ENCODE results near the gene CERS6. TPM values are rescaled to one million over a fixed set of nuclear protein-coding genes. Genes with fewer than 3 reads are reported as not detected.

Gene CERS6
- total and polyA plus RNA-seq, 4 donors, result 4.2 to 20.4 (median 10.1) TPM

- H3K36me3 ChIP-seq (ENCODE audit: control insufficient read depth in 4 of 4, insufficient read depth in 3 of 4, low read depth in 1 of 4, low read length in 3 of 4), result no peaks in the 10 kb centered on the region
- H3K27me3 ChIP-seq (ENCODE audit: control insufficient read depth in 4 of 4, insufficient read depth in 4 of 4, low read length in 3 of 4), result no peaks in the 10 kb centered on the region
- TF ChIP-seq TAF1 (conservative IDR thresholded peaks at IDR 0.05), result no peak
- TF ChIP-seq RAD21 (IDR thresholded peaks at IDR 0.05), result peak in 1 of 2 donors; percentile 11
- TF ChIP-seq FOXA1 (IDR thresholded peaks at IDR 0.05), result no peak
- TF ChIP-seq YY1 (IDR thresholded peaks at IDR 0.05), result no peak
- no peak for TF ChIP-seq HNF4G (IDR thresholded peaks at IDR 0.05)
- no peak for DNase-seq (ENCODE audit: low spot score)
- H3K9me3 ChIP-seq (ENCODE audit: control insufficient read depth in 4 of 4, low read length in 3 of 4), result no peaks in the 10 kb centered on the region
- no peak overlapping the region for H3K9ac ChIP-seq (ENCODE audit: low read depth in 1 of 2, low read length in 2 of 2)
- no peak overlapping the region for H3K4me3 ChIP-seq (ENCODE audit: low read depth in 1 of 3, low read length in 3 of 3)
- 55% methylated on average over 6 of the region's 6 CpGs for WGBS
- no peak overlapping the region for H3K27ac ChIP-seq (ENCODE audit: low read depth in 1 of 2, low read length in 2 of 2)
- H3K4me1 ChIP-seq (ENCODE audit: control insufficient read depth in 4 of 4, insufficient read depth in 4 of 4, low read length in 3 of 4), result peaks cover 0 to 3% (median 0%) of the 10 kb centered on the region in 4 donors
Measured at GRCh38 chr2:168510125-168510756, 54.2 kb downstream of the CERS6 start.

GRCh38 chr2:168514692-168515091 is 58.6 kb downstream of the CERS6 start:
- H3K9ac ChIP-seq (ENCODE audit: low read depth in 1 of 2, low read length in 2 of 2), result no peak overlapping the region
- no peaks in the 10 kb centered on the region for H3K27me3 ChIP-seq (ENCODE audit: control insufficient read depth in 4 of 4, insufficient read depth in 4 of 4, low read length in 3 of 4)
- TF ChIP-seq HNF4A (conservative IDR thresholded peaks at IDR 0.05) (no peak), GABPA (IDR thresholded peaks at IDR 0.05 in 1 of 2, conservative IDR thresholded peaks at IDR 0.05 in 1 of 2) (no peak), FOXA1 (IDR thresholded peaks at IDR 0.05) (no peak), EGR1 (IDR thresholded peaks at IDR 0.05; ENCODE audit: low read depth in 2 of 2) (no peak), SP1 (IDR thresholded peaks at IDR 0.05) (no peak), HNF4G (IDR thresholded peaks at IDR 0.05) (no peak), TAF1 (conservative IDR thresholded peaks at IDR 0.05) (no peak), ATF3 (IDR thresholded peaks at IDR 0.05) (no peak), FOXA2 (IDR thresholded peaks at IDR 0.05) (no peak), CTCF (IDR thresholded peaks at IDR 0.05; ENCODE audit: low read depth, low read length, missing input control) (no peak), MAX (IDR thresholded peaks at IDR 0.05) (no peak), JUND (IDR thresholded peaks at IDR 0.05) (no peak), REST (IDR thresholded peaks at IDR 0.05) (no peak), YY1 (IDR thresholded peaks at IDR 0.05) (no peak), RXRA (IDR thresholded peaks at IDR 0.05) (no peak), ZBTB33 (IDR thresholded peaks at IDR 0.05) (no peak), NR2F2 (IDR thresholded peaks at IDR 0.05) (no peak), RAD21 (IDR thresholded peaks at IDR 0.05) (no peak)
- no peaks in the 10 kb centered on the region for H3K9me3 ChIP-seq (ENCODE audit: control insufficient read depth in 4 of 4, low read length in 3 of 4)
- H3K36me3 ChIP-seq (ENCODE audit: control insufficient read depth in 4 of 4, insufficient read depth in 3 of 4, low read depth in 1 of 4, low read length in 3 of 4), result no peaks in the 10 kb centered on the region
- no peak for DNase-seq (ENCODE audit: low spot score)
- no peak overlapping the region for H3K27ac ChIP-seq (ENCODE audit: low read depth in 1 of 2, low read length in 2 of 2)
- peaks cover 0 to 3% (median 0%) of the 10 kb centered on the region in 4 donors for H3K4me1 ChIP-seq (ENCODE audit: control insufficient read depth in 4 of 4, insufficient read depth in 4 of 4, low read length in 3 of 4)
- no peak overlapping the region for H3K4me3 ChIP-seq (ENCODE audit: low read depth in 1 of 3, low read length in 3 of 3)
- WGBS, result 95% methylated on average over 1 of the region's 1 CpG

Measured in liver (tissue), 9 donors.